Stimulated activated naive CD8-positive, alpha-beta T cell treated with anti-CD3 and anti-CD28 coated beads, Interleukin-15, amount 100 ng/mL, for 72 hours (primary cell): Measurements from ENCODE around the gene ADCY2.

Source experiments
- ATAC-seq: fragments of 150-1000 bp; cut with Tn5 transposase; 2 replicates; pipeline ENCODE4 v1.10.0; 2021; ENCODE audit warnings: mild to moderate bottlenecking, moderate library complexity
- DNase-seq, 2 donors: peaks; one replicate each; pipeline ENCODE4 v3.0.0; 2021 to 2022
- H3K27ac Mint-ChIP-seq, 2 donors: one replicate each; pipeline ENCODE4 v1.8.0; 2022; ENCODE audit warnings: mild to moderate bottlenecking in 2 of 2, mixed read lengths in 2 of 2, moderate library complexity in 2 of 2
- H3K27me3 Mint-ChIP-seq: one replicate; pipeline ENCODE4 v1.8.0; 2022; ENCODE audit warnings: mixed read lengths
- H3K4me1 Mint-ChIP-seq: one replicate; pipeline ENCODE4 v1.8.0; 2022; ENCODE audit warnings: mild to moderate bottlenecking, mixed read lengths
- H3K4me3 Mint-ChIP-seq, 2 donors: one replicate each; pipeline ENCODE4 v1.8.0; 2022; ENCODE audit warnings: mild to moderate bottlenecking in 2 of 2, mixed read lengths in 2 of 2, moderate library complexity in 1 of 2
- H3K9me3 Mint-ChIP-seq, 2 donors: one replicate each; pipeline ENCODE4 v1.8.0; 2022; ENCODE audit warnings: mixed read lengths in 2 of 2

The ADCY2 gene

DNA sequence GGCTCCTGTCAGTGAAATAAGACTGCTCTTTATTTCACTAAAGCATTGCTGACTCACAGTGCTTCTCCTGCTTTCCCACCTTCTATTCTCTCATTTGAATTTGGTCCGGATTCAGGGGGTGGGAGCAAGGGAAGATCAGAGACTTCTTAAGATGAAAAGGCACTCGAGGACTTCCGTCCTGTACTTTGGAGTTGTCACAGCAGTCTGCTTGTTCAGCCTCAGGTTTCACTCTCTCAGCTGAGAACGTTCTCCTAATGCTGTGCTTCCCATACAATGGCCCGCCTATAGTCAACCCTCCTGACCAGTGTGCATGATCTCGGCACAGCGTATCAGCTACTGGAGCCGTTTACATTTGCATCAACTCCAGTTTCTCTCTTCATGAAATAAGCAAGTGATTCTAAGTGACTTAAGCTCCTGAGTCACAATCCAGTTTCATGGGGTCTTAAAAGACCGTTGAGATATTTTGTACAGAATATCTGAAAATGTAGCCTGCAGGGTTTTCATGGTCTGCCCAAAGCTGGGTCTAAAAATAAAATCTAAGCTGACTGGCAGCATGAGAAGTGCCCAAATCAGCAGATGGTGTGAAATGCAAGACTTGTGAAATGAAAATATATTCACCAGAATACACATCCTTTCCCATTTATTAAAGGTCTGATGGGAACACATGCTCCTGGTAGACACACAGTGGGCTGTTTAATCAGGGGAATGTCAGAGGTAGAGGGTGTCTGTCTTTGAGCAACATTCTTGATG is 145.0 kb downstream of the ADCY2 start:
- Mint-ChIP-seq H3K27ac (no peak overlapping the region), H3K9me3 (peaks cover 0 to 10% of the 10 kb centered on the region in 2 donors), H3K4me3 (no peak overlapping the region), H3K4me1 (no peaks in the 10 kb centered on the region), H3K27me3 (peaks cover 10% of the 10 kb centered on the region)
- no peak for DNase-seq
- ATAC-seq: no peak

DNA sequence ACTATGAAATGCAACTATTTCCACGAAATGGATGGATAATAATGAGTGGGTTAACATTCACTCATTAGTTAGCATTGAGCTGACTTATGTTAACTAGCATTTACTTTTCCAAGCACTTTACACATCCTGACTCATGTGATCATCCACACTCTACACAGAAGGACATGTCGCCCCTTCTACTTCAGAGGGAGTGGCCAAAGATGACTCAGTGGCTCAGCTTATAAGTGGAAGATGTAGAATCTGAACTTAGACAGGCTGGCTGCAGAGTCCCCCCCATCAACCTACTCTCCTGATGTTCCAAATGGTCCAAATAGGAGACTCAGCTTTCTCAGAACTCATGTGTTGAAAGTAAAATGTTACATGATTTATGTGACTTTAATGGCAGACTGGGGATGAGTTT is 146.0 kb downstream of the ADCY2 start:
- Mint-ChIP-seq H3K9me3 (peaks cover 0 to 10% of the 10 kb centered on the region in 2 donors), H3K4me1 (no peaks in the 10 kb centered on the region), H3K27me3 (peaks cover 10% of the 10 kb centered on the region), H3K27ac (no peak overlapping the region), H3K4me3 (no peak overlapping the region)
- no peak for DNase-seq
- no peak for ATAC-seq

DNA sequence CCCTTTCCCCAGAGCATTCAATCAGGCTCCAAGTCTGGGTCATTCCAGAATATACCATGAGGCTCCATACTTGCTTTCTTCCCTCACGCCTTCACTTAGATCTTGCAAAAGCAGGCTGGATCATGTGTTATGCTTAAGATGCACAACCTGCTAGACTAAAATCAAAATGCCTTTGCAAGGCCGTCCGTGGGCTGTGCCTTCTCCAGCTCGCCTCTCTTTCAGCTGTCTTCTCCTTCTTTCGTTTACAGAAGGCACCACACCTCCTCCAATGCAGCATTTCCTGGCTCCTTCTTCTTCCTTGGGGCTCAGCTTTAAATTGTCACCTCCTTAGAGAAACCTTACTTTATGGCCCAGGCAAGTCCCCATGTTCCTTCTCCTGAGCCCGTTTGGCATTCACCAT is 150.6 kb downstream of the ADCY2 start:
- Mint-ChIP-seq H3K27ac (no peak overlapping the region), H3K4me1 (no peaks in the 10 kb centered on the region), H3K9me3 (peaks cover 0 to 22% of the 10 kb centered on the region in 2 donors), H3K4me3 (no peak overlapping the region), H3K27me3 (peaks cover 12% of the 10 kb centered on the region)
- no peak for DNase-seq
- no peak for ATAC-seq

DNA sequence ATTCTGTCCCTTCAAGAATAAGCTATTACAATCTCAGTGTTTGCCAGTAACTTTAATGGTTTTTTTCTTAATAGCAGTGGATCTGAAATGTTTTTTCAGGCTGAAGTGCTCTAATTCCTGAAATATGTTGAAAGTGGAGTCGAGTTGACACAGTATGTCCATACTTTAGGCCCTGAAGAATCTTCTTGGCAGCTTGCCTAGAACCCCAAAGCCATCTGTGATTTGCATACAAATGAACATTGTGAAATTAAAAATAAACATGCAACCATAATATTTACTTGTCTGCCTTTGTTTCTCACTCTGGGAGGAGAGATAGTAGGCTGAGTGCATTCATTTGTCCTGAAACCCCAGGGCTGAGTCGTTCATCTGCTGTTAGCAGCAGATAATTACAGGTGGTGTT is 152.7 kb downstream of the ADCY2 start:
- no peak overlapping the region for H3K4me3 Mint-ChIP-seq
- ATAC-seq (no peak), DNase-seq (no peak)
- H3K27ac Mint-ChIP-seq: no peak overlapping the region
- H3K27me3 Mint-ChIP-seq: peaks cover 12% of the 10 kb centered on the region
- no peaks in the 10 kb centered on the region for H3K4me1 Mint-ChIP-seq
- H3K9me3 Mint-ChIP-seq: peaks cover 0 to 22% of the 10 kb centered on the region in 2 donors

DNA sequence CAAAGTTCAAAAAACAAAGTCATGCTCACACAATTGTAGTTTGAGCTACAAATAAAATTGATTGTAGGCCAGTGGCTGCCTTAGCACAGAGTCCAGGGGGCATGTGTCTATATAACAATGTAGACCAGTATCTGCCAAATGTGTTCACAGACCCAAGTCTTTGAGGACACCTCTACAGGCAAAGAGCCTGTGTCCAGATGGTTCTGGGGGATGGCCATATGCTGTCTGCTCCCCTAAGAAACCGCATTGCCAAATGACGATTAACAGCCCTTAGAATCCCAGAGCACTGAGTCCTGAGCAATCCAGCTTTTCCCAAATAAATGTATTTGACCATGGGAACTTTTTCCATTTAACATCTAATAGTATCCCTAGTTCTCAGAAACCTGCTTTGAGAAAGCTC is 169.6 kb downstream of the ADCY2 start:
- Mint-ChIP-seq H3K27me3 (no peaks in the 10 kb centered on the region), H3K27ac (no peak overlapping the region), H3K4me3 (no peak overlapping the region), H3K4me1 (no peaks in the 10 kb centered on the region), H3K9me3 (peaks cover 0 to 6% of the 10 kb centered on the region in 2 donors)
- ATAC-seq (no peak), DNase-seq (no peak)

DNA sequence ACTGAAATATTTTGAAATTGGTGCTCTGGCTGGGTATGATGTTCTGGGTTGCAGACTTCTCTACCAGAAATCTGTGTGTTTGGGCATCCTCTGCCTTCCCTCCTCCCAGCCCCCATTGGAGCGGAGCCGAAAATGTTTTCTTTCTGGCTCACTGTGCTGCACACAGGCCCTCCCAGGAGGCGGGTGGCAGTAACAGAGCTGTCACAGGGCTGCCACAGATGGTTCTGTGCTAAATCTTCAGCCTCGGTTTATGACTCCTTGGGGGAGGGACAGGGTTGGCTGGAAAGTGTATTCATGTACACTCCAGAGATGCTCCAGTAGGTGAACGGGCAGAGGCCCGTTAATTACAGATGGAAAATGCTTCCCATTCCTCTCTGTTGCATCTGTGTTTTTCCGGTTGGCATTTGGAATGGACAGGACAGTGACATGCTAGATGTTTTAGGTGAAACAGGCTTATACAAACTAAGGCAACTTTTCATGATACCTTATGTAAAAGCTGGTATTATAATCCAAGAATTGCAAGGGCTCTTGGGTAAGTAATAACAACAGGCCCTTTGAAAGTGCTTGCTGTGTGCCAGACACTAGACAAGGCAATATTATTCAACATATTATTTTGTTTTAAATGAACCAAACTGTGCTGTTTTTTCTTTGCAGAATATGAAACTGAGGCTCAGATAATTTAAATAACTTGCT is 180.2 kb downstream of the ADCY2 start:
- peaks cover 3 to 6% of the 10 kb centered on the region in 2 donors for H3K9me3 Mint-ChIP-seq
- peaks cover 7% of the 10 kb centered on the region for H3K27me3 Mint-ChIP-seq
- DNase-seq (no peak), ATAC-seq (no peak)
- no peaks in the 10 kb centered on the region for H3K4me1 Mint-ChIP-seq
- H3K27ac Mint-ChIP-seq: no peak overlapping the region
- H3K4me3 Mint-ChIP-seq: no peak overlapping the region

DNA sequence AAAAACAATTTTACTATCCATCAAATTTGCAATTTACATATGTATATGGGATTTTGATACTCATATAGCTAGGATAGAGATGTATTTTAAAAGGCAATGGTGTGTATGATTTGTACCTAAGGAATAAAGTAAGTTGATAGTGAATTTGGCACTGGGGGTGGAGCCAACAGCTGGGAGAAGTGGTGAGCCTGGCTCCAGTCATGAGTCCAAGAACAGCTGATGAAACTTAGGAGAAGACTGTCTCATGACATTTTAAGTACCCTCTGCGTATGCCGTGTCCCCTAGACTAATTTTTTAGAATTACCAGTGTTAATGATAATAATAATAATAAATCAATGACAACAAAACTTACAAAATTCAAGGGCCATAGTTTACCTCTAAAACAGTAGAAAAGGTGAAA is 181.4 kb downstream of the ADCY2 start:
- H3K27ac Mint-ChIP-seq: no peak overlapping the region
- H3K27me3 Mint-ChIP-seq: peaks cover 7% of the 10 kb centered on the region
- no peaks in the 10 kb centered on the region for H3K4me1 Mint-ChIP-seq
- no peak for ATAC-seq
- H3K9me3 Mint-ChIP-seq: peaks cover 3 to 6% of the 10 kb centered on the region in 2 donors
- DNase-seq: no peak
- H3K4me3 Mint-ChIP-seq: no peak overlapping the region

DNA sequence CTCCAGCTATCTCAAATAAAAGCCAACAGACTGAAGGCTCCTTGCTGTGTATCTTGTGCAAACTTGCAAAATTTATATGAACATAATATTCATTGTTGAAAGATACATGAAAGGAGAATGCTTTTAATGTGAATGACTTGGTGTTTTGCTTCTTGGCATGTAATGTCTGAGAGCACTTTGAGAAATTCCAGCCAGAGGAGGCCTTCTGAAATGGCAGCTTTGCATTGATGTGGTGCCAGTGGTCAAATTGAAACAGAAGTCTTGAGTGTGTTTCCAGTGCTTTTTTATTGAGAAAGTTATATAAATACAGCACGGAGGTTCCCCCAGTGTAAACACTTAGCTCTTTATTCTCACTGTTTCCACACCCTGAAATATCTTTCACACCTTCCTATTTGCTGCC is 182.1 kb downstream of the ADCY2 start:
- H3K4me3 Mint-ChIP-seq: no peak overlapping the region
- no peaks in the 10 kb centered on the region for H3K4me1 Mint-ChIP-seq
- peaks cover 7% of the 10 kb centered on the region for H3K27me3 Mint-ChIP-seq
- no peak overlapping the region for H3K27ac Mint-ChIP-seq
- DNase-seq: no peak
- ATAC-seq: no peak
- peaks cover 3 to 4% of the 10 kb centered on the region in 2 donors for H3K9me3 Mint-ChIP-seq

DNA sequence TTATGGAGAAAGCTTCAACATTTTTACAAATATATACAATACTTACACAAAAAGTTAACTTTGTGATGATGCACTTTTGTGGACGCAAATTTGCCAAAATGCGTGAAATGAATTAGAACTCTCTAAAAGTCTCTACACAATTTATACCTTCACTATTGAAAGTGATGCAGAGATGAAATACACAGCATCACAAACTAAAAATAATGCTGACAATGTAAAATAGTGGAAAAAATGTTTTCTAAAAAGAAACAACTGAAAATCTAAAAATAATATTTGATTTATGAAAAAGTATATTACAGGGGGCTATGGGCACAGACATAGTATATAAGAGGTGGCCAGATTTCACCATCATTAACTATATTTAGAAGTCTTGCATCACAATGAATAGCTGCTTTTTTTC is 188.8 kb downstream of the ADCY2 start:
- DNase-seq (no peak), ATAC-seq (no peak)
- no peak overlapping the region for H3K4me3 Mint-ChIP-seq

DNA sequence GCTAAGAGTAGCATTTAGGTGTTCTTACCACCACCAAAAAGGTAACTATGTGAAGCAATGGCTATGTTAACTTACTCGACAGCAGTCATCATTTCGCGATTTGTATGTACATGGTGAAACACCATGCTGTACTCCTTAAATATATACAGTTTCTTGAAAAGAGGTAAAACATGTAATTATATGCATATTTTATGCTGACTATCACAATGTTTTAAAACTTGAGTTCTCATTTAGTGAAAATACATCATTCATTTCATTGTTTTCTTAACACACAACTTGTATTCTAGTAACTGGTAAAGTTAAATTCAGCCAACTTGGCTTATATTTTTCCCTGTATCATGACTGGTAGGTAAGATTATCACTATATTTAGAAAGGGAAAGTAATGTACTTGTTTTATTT is 189.9 kb downstream of the ADCY2 start:
- Mint-ChIP-seq H3K4me3 (no peak overlapping the region), H3K27me3 (no peaks in the 10 kb centered on the region), H3K4me1 (no peaks in the 10 kb centered on the region), H3K27ac (no peak overlapping the region), H3K9me3 (no peaks in the 10 kb centered on the region)
- DNase-seq (no peak), ATAC-seq (no peak)

More for the DNA sequence above, 188.8 kb downstream of the ADCY2 start:
- H3K27ac Mint-ChIP-seq: no peak overlapping the region
- peaks cover 0 to 2% of the 10 kb centered on the region in 2 donors for H3K9me3 Mint-ChIP-seq
- H3K27me3 Mint-ChIP-seq: no peaks in the 10 kb centered on the region
- H3K4me1 Mint-ChIP-seq: no peaks in the 10 kb centered on the region

DNA sequence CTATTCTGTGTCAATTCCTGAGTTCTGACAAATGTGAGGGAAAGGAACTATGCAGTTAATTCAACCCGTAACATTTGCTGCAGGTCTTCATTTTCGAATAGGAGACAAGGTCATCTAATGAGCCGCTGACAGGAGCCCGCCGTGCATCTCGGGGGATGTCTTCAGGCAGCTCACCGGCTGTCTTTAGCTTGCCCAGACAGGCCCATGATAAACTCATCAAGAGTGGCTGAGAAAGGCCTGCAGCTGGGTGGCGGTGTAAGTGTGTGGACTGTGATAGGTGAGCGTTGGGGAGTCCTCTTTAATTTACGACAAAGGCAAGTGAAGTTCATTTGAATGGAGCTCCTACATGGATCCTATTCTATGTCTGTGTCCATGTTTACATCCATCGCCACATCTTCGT is 190.5 kb downstream of the ADCY2 start:
- Mint-ChIP-seq H3K9me3 (no peaks in the 10 kb centered on the region), H3K4me1 (no peaks in the 10 kb centered on the region), H3K4me3 (no peak overlapping the region), H3K27ac (no peak overlapping the region), H3K27me3 (no peaks in the 10 kb centered on the region)
- no peak for ATAC-seq
- DNase-seq: no peak

DNA sequence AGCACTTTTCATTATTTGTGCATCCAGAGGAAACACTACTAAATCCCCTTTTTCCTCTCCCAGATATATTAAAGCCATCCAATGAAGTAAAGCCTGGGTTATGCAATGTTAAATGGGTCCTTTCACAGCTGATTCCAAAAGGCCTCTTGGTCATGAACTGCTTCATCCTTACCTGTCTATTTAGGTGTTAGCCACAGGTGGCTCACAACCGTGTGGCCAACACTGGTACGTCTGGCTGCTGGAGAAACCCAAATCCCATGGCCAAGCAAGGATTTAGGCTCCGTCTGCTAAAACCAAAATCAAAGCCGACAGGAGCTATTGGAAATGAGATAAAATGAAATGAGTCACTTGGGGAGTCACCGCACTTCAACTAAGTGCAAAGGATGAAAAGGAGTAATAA is 193.9 kb downstream of the ADCY2 start:
- no peak for ATAC-seq
- no peaks in the 10 kb centered on the region for H3K27me3 Mint-ChIP-seq
- DNase-seq: no peak
- H3K4me1 Mint-ChIP-seq: no peaks in the 10 kb centered on the region
- no peak overlapping the region for H3K27ac Mint-ChIP-seq
- H3K4me3 Mint-ChIP-seq: no peak overlapping the region
- H3K9me3 Mint-ChIP-seq: no peaks in the 10 kb centered on the region

DNA sequence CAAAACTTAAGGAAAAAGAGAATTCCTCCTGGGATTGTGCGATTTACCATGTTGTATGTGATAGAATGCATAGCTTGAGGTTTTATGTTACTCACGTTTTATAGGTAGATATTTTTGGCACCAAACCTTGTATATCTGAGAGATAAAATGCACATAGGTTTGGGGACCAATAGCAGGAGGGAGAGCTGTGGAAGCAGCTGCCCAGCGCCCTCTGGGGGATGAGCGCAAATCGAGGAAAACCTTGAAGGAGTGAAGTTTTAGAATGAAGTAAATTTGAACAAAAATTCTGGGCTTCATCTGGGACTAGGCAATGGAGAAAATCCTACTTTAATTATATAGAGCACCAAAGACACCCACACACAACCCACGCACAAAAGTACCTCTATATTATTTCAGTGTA is 197.0 kb downstream of the ADCY2 start:
- H3K4me3 Mint-ChIP-seq: no peak overlapping the region
- no peak for DNase-seq
- H3K9me3 Mint-ChIP-seq: no peaks in the 10 kb centered on the region
- peak overlapping the region in 1 of 2 donors; percentile 27 for H3K27ac Mint-ChIP-seq
- H3K27me3 Mint-ChIP-seq: no peaks in the 10 kb centered on the region
- no peaks in the 10 kb centered on the region for H3K4me1 Mint-ChIP-seq
- no peak for ATAC-seq

DNA sequence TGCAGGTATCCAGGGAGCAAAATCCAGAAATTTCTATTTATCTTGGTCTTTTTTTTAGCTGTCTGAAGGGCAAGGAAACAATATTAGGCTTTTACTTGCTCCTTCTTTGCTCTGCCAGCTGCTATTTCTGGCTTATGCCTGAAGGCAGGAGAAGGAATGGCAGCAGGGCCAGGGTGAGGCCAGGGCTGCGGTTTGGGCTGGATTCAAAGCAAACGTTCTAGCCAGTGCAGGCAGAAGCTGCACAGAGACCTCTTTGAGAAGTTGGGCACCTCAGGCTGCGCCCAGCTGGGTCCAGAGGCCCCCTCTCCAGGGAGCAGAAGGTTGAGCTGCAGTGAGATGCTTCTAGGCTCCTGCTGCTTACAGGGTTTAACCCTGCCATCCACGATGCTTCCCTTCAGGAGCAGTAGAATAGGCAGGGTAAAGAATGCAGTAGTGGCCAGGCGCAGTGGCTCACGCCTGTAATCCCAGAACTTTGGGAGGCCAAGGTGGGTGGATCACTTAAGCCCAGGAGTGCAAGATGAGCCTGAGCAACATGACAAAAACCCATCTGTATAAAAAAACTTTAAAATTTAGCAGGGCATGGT is 201.2 kb downstream of the ADCY2 start:
- no peaks in the 10 kb centered on the region for H3K27me3 Mint-ChIP-seq

DNA sequence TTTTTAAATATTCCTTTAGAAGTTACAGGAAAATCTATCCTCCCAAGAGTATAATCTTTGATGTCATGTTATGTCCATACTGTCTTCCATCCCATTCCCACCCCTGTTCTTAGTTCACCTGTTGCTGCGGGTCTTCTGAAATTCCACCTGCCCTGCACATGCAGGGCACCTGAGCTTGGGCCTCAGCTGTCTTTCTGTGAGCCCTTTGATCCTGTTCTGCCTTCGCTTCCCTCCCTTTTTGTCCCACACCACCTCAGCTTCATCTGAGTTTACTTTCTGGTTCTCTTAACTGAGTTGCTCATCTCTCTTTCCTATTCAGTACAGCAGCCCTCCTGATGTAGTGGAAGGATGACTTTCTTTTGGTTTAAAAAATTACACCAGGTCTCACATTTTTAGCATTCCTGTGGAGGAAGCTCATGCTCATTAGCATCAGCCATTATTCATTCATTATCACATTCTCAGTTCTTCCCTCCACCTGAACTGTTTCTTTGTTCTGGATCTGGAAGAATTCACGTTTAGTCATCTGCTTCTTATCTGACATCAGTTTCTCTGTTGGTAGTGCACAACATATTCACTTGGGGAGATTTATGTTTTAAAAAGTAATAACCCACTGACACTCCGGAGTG is 211.0 kb downstream of the ADCY2 start:
- no peak overlapping the region for H3K4me3 Mint-ChIP-seq
- peaks cover 4 to 9% of the 10 kb centered on the region in 2 donors for H3K9me3 Mint-ChIP-seq
- no peak overlapping the region for H3K27ac Mint-ChIP-seq
- H3K4me1 Mint-ChIP-seq: no peaks in the 10 kb centered on the region
- H3K27me3 Mint-ChIP-seq: peaks cover 8% of the 10 kb centered on the region
- ATAC-seq: no peak
- DNase-seq: no peak

More for the DNA sequence above, 201.2 kb downstream of the ADCY2 start:
- Mint-ChIP-seq H3K27ac (no peak overlapping the region), H3K9me3 (peaks cover 15 to 23% of the 10 kb centered on the region in 2 donors), H3K4me1 (no peaks in the 10 kb centered on the region), H3K4me3 (no peak overlapping the region)
- ATAC-seq: peak; percentile 18
- no peak for DNase-seq

DNA sequence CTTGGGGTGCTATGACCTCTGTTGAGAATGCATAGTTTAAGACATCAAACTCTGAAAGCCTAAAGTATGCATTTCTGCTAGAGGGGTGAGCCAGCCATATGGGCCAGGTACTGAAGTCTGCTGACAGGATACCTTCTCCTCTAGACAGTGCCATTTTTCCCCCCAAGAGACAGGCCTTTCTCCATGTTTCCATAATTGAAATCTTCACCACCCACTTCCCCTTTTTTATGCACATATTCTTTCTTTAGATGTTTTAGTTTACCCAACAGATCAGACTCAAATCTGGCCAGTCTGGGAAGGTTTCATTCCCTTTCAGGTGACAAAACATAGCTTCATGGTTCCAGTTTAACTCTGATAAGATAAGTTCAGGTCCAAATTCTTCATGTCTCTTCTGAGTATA is 212.8 kb downstream of the ADCY2 start:
- no peak for DNase-seq
- H3K4me3 Mint-ChIP-seq: no peak overlapping the region
- ATAC-seq: no peak
- peaks cover 8% of the 10 kb centered on the region for H3K27me3 Mint-ChIP-seq
- H3K9me3 Mint-ChIP-seq: peaks cover 4 to 14% of the 10 kb centered on the region in 2 donors
- H3K27ac Mint-ChIP-seq: no peak overlapping the region
- H3K4me1 Mint-ChIP-seq: no peaks in the 10 kb centered on the region
